OCI-LY3 (cell line): ENCODE measurements around the gene YLPM1.

Experiments used
- EZH2phosphoT487 ChIP-seq: fragments of 200-600 bp; shearing (Covaris generic); IDR thresholded peaks from 2 replicates; pipeline ENCODE4 v1.6.1; 2018; ENCODE audit warnings: antibody characterized with exemption, mixed run types, low read depth
- TF ChIP-seq, protein P1 (sequence below): fragments of 200-600, 300-600 bp; sonication (generic); IDR thresholded peaks from 2 replicates; pipeline ENCODE4 v1.5.1; 2014; ENCODE audit warnings: antibody characterized with exemption, low read length, low read depth

DNA sequence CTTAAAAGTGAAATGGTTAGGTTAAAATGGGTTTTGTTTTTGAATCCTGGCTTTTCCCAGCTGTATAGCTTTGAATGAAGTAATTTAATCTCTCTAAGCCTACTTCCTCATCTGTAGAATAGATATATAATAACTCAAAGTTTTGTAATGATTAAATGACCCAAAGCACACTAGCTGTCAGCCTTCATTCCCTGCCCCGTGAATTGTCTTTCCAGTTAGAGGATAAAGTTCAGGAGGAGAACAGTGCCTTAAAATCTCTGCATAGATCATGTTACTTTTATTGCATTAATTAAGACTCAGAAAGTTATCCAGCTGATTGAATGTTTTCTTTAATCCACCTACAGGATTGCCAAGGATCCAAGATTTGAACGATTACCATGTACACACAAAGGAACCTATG, 30.7 kb upstream of the YLPM1 start:
- TF ChIP-seq, protein P1, sequence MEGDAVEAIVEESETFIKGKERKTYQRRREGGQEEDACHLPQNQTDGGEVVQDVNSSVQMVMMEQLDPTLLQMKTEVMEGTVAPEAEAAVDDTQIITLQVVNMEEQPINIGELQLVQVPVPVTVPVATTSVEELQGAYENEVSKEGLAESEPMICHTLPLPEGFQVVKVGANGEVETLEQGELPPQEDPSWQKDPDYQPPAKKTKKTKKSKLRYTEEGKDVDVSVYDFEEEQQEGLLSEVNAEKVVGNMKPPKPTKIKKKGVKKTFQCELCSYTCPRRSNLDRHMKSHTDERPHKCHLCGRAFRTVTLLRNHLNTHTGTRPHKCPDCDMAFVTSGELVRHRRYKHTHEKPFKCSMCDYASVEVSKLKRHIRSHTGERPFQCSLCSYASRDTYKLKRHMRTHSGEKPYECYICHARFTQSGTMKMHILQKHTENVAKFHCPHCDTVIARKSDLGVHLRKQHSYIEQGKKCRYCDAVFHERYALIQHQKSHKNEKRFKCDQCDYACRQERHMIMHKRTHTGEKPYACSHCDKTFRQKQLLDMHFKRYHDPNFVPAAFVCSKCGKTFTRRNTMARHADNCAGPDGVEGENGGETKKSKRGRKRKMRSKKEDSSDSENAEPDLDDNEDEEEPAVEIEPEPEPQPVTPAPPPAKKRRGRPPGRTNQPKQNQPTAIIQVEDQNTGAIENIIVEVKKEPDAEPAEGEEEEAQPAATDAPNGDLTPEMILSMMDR: no peak
- no peak for TF ChIP-seq EZH2phosphoT487
